GM11168 (cell line): ENCODE measurements around the gene NDUFA6.
"Not testable (repeated sequence)": the region's sequence is repeated elsewhere in the genome, so short reads cannot be mapped to it uniquely, and the experiment has no call there.

ENCODE experiments used
- in situ Hi-C: fragments of 300-500 bp; cut with MboI; formaldehyde crosslinking; loops from one replicate; pipeline ENCODE4 v1.12.0; 2022; ENCODE audit warnings: low sequenced_read_pairs; ENCODE audit not compliant: unreplicated experiment

Gene NDUFA6

GRCh38 chr22:42090596-42091454 is at the start of gene NDUFA6:
TSS of gene NDUFA6 (minus strand) at chr22:42090772. CDS start at chr22:42090744, 28 bp downstream.
- in situ Hi-C loops, result no loop called here

GRCh38 chr22:42140153-42140552 is 49.6 kb upstream of the NDUFA6 start:
- in situ Hi-C loops, result not testable (repeated sequence)

GRCh38 chr22:42139508-42139907 is 48.9 kb upstream of the NDUFA6 start:
- in situ Hi-C loops, result not testable (repeated sequence)

GRCh38 chr22:42138972-42139371 is 48.4 kb upstream of the NDUFA6 start:
- in situ Hi-C loops, result no loop called here

- in situ Hi-C loops, result no loop called here
Observed at GRCh38 chr22:42138122-42138770, 47.7 kb upstream of the NDUFA6 start.

GRCh38 chr22:42135688-42136087 is 45.1 kb upstream of the NDUFA6 start:
- in situ Hi-C loops, result not testable (repeated sequence)

GRCh38 chr22:42134100-42135020 is 43.8 kb upstream of the NDUFA6 start:
- in situ Hi-C loops, result no loop called here

GRCh38 chr22:42132457-42132856 is 41.9 kb upstream of the NDUFA6 start:
- in situ Hi-C loops, result no loop called here

- in situ Hi-C loops, result no loop called here
Observed at GRCh38 chr22:42131562-42131961, 41.0 kb upstream of the NDUFA6 start.

GRCh38 chr22:42130639-42131431 is 40.3 kb upstream of the NDUFA6 start, which contains the start of gene CYP2D6:
TSS of gene CYP2D6 (minus strand) at chr22:42130810. CDS start at chr22:42130791, 19 bp downstream.
- in situ Hi-C loops, result not testable (repeated sequence)

GRCh38 chr22:42130182-42130581 is 39.6 kb upstream of the NDUFA6 start:
- in situ Hi-C loops, result not testable (repeated sequence)

- in situ Hi-C loops, result not testable (repeated sequence)
Observed at GRCh38 chr22:42128776-42129694, 38.5 kb upstream of the NDUFA6 start.

- in situ Hi-C loops, result not testable (repeated sequence)
Observed at GRCh38 chr22:42128007-42128406, 37.4 kb upstream of the NDUFA6 start.

- in situ Hi-C loops, result no loop called here
Observed at GRCh38 chr22:42127606-42128005, 37.0 kb upstream of the NDUFA6 start.

GRCh38 chr22:42123529-42123928 is 33.0 kb upstream of the NDUFA6 start:
- in situ Hi-C loops, result not testable (repeated sequence)

- in situ Hi-C loops, result not testable (repeated sequence)
Observed at GRCh38 chr22:42120231-42121021, 29.9 kb upstream of the NDUFA6 start.

- in situ Hi-C loops, result no loop called here
Observed at GRCh38 chr22:42116848-42117424, 26.4 kb upstream of the NDUFA6 start.
